Left ventricle myocardium superior (tissue), 1 donor: ENCODE results near the gene NTF4. TPM values are rescaled to one million over a fixed set of nuclear protein-coding genes. Genes with fewer than 3 reads are reported as not detected.
"Not testable (repeated sequence)": the region's sequence is repeated elsewhere in the genome, so short reads cannot be mapped to it uniquely, and the experiment has no call there.

Source experiments
- ATAC-seq: fragments of 200-7000 bp; cut with Tn5 transposase; one replicate; pipeline ENCODE4 v1.9.1; 2020; ENCODE audit warnings: mild to moderate bottlenecking, moderate library complexity
- DNase-seq: peaks from one replicate; pipeline ENCODE4 v3.0.0-alpha.2; 2020
- intact Hi-C: fragments of 100-400 bp; cut with micrococcal nuclease; formaldehyde crosslinking; loops from one replicate; pipeline ENCODE4 v1.11.0; 2022
- total RNA-seq: library from RNA; stranded (reverse); fragmentation: NEBNext Ultra II Directional; extraction: Animal tissue kit (Norgen Biotek cat#: 25700); gene quantifications from one replicate; pipeline ENCODE4 v1.2.1, GENCODE V29; 2021
- donor health status: DM: no; HTN: yes; CAD: no; lungs with severe emphysema.

NTF4 gene
- total RNA-seq, 1 donor from 2014 or later: not detected

- intact Hi-C loops: loop anchor here (10.0 kb wide), 1 partner anchor 50 kb away; no protein-coding TSS in a partner anchor
- DNase-seq (peak; percentile 79), ATAC-seq (peak; percentile 95)
These were observed 30.2 kb upstream of the NTF4 start for GRCh38 chr19:49094505-49095482.

- intact Hi-C loops: loop anchor here (10.0 kb wide), 1 partner anchor 52 kb away; no protein-coding TSS in a partner anchor
- DNase-seq (no peak), ATAC-seq (no peak)
These were observed 28.1 kb upstream of the NTF4 start for GRCh38 chr19:49092686-49093085.

DNA sequence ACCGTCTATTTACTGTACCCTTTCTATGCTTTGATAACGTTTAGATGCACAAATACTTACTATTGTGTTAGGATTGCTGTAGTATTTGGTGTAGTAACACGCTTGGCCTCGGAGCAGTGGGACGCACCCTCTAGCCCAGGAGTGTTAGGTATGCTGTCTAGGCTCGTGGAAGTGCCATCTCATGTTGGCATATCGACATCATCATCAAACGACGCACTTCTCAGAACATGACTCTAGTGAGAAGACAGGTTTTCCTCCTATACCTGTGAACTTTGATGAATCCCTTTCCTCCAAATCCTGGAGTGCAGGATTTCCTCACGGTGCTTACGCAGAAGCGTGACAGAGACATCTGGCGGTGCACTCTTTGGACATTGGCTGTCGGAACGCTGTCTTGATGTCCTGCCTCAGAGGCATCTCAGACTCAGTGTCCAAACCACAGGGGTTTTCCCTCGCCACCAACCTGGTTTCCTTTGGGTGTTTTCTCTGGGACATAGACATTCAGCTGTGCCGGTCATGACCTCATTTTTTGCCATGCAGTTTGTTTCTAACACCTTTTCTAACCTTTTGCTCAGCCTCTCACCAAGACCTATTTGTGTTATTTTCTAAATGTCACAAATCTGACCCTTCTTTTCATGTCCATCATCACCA is 26.9 kb upstream of the NTF4 start:
- DNase-seq: no peak
- intact Hi-C loops: loop anchor here (10.0 kb wide), 1 partner anchor 53 kb away; no protein-coding TSS in a partner anchor
- ATAC-seq: no peak

DNA sequence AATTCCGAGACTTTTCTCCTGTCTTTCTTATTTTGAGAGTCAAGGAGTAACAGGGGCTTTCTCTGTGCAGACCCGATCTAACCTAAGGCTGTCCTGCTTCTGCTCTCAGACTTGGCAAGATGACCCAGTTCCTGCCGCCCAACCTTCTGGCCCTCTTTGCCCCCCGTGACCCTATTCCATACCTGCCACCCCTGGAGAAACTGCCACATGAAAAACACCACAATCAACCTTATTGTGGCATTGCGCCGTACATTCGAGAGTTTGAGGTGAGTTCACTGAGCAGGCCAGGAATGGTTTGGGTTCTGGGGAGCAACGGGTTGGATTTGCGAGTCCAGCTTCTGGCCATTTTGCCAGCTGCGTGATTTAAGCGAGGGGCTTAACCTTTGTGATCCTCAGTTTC is 21.7 kb upstream of the NTF4 start:
- no peak for ATAC-seq

DNA sequence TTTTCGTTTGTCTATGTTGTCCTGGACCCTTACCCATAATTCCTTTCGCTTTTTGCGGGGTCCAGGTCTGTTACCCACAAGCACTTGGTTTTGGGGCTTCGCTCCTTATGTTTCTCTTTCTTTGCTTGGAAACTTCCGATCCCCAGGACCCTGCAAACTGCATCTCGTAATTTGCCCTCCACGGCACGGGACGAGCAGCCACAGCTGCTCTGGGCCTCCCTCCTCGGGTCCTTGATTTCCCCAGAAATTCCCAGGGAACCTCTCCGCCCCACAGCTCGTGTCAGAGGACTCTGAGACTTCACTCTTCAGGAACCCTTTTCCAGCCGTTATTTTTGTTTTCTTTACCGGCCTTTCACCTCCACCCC is 21.2 kb upstream of the NTF4 start:
- ATAC-seq (no peak), DNase-seq (no peak)
- intact Hi-C loops: no loop called here

More for the DNA sequence above, 21.7 kb upstream of the NTF4 start:
- no peak for DNase-seq
- intact Hi-C loops: no loop called here

- peak; percentile 100 for DNase-seq
- peak; percentile 98 for ATAC-seq
- intact Hi-C loops: no loop called here
These were observed 20.6 kb upstream of the NTF4 start, which contains the start of gene SNRNP70 for GRCh38 chr19:49085020-49085867. Gene SNRNP70 (plus strand): TSS chr19:49085451. CDS start chr19:49086415, 964 bp downstream.

DNA sequence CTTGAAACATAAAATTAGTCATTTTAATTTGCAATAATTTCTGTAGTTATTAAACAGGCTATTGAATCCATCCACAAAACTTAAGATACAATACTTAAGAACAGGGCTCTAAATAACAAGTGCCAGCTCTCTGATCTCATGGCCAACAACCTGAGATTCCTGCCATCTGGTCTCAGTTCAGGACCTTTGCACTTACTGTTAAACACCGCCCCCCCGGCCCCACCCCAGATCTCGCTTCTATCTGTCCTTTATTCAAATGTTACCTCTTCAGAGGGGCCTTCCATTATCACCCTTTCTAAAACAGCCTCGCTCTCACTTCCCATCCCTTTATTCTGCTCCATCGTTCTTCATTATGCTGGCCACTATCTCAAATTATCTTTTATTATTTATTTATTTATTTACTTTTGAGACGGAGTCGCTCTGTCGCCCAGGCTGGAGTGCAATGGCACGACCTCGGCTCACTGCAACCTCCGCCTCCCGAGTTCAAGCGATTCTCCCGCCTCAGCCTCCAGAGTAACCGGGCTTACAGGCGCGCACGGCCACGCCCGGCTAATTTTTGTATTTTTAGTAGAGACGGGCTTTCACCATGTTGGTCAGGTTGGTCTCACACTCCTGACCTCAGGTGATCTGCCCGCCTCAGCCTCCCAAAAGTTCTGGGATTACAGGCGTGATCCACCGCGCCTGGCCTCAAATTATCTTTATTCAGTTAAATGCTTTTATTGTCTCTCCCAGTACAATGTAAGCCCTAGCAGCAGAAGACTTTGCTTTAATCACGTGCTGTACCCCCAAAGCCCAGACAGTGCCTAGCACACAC is 19.8 kb upstream of the NTF4 start:
- intact Hi-C loops: no loop called here
- ATAC-seq (no peak), DNase-seq (no peak)

DNA sequence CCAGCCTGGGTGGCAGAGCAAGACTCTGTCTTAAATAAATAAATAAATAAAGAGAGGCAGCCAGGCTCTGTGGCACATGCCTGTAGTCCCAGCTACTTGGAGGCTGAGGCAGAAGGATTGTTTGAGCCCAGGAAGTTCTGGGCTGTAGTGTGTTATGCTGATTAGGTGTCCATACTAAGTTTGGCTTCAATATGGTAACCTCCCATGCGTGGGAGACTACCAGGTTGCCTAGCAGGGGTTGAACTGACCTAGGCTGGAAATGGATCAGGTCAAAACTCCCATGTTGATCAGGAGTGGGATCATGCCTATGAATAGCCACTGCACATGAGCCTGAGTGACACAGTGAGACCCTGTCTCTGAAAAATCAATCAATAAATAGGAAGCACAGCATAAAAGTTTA is 16.7 kb upstream of the NTF4 start:
- intact Hi-C loops: no loop called here
- DNase-seq: no peak
- no peak for ATAC-seq

DNA sequence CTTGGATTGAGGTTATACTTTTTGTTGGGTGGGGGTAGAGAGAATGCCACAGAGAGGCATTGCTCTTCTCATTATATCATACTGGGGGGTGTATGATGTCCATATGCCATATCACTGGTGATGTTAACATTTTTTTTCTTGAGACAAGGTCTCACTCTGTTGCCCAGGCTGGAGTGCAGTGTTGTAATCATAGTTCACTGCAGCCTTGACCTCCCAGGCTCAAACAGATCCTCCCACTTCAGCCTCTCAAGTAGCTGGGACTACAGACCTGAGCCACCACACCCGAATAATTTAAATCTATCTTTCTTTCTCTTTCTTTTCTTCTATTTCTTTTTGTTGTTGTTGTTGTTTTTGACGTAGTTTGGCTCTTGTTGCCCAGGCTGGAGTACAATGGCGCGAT is 15.8 kb upstream of the NTF4 start:
- ATAC-seq (no peak), DNase-seq (no peak)
- intact Hi-C loops: no loop called here

- ATAC-seq (peak; percentile 60), DNase-seq (peak; percentile 82)
- intact Hi-C loops: not testable (repeated sequence)
These were observed 10.3 kb upstream of the NTF4 start for GRCh38 chr19:49074869-49075268.

DNA sequence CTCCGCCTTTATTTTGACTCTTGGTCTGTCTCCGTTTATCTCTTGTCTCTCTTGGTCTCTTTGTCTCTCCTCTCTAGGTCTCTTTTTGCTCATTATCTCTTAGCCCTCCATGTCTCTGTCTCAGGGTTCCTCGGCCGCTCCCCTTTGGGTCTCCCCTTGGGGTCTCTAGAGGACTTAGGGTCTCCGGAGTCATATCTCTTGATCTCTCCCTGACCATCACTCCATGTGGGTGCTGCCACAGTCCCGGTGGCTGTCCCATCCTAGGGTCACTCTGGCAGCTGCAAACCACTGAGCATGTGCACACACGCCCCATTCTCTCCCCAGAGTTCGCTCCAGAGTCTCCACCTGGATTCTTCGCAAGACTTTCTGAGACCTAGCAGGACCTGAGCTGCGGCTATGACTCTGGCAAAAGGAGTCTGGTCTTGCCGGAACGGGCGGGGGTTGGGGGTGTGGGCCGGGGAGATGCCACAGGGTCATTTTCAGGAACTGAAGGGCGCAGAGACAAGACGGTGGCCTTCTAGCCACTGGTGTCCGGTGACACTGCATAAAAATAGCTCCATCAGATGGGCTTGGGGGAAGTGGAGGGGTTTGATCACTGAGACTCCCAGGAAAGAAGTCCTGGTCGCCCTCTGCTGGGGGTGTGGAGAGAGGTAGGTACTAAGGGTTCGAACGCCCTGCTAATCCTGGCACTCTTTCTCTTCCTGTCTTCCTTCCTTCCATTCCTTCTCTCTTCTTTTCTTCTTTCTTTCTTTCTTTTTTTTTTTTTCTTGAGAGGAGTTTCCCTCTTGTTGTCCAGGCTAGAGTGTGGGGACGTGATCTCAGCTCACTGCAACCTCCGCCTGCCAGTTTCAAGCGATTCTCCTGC is 9.1 kb upstream of the NTF4 start:
- ATAC-seq: peak; percentile 64
- intact Hi-C loops: no loop called here
- DNase-seq: no peak

DNA sequence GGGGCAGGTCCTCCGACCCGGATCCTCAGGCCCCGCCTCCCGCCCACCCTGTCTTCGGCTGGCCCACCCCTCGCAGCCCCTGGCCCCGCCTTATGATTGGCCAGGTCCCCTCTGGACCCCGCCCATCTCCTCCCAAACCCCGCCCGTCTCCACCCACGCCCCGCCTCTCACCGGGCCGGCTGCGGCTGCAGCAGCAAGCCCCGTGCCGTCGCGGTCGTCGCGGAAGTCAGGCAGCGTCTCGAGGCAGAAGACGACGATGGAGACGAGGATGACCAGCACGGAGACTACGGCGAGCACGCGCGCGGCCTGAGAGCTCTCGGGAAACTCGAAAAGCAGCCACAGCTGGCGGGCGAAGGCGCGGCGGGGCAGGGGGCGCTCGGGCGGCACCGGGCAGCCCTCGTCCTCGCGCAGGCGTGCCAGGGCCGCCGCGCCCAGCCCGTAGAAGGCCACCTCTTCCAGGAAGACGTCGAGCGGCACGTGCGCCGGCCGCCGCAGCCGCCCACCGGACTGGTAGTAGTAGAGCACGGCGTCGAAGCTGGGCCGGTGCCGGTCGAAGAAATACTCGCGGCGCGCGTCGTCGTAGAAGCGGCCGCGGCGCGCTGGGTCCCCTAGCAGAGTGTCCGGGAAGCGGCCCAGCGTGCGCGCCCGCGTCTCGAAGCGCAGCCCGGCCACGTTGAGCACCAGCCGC is 7.4 kb upstream of the NTF4 start:
- DNase-seq: no peak
- ATAC-seq: no peak
- intact Hi-C loops: no loop called here

GRCh38 chr19:49070416-49070815 is 5.8 kb upstream of the NTF4 start:
- intact Hi-C loops: no loop called here
- DNase-seq: no peak
- no peak for ATAC-seq

GRCh38 chr19:49069026-49069425 is 4.4 kb upstream of the NTF4 start:
- ATAC-seq (no peak), DNase-seq (no peak)
- intact Hi-C loops: no loop called here

- DNase-seq (no peak), ATAC-seq (no peak)
- intact Hi-C loops: no loop called here
These were observed 2.9 kb upstream of the NTF4 start for GRCh38 chr19:49067554-49067953.

GRCh38 chr19:49065905-49066512 is 1.4 kb upstream of the NTF4 start:
- ATAC-seq: no peak
- DNase-seq: no peak
- intact Hi-C loops: no loop called here
